Effector memory CD4-positive, alpha-beta T cell (primary cell): Measurements from ENCODE around the gene CDR2.
A peak's percentile ranks its signal among the peaks of the same experiment; 100 is the strongest.

Source experiments
- DNase-seq, 3 donors: peaks; one replicate each; pipeline ENCODE4 v3.0.0-alpha.2; 2020
- H3K27ac ChIP-seq: 2 replicates; pipeline ENCODE4 v1.7.0; 2013; ENCODE audit warnings: mild to moderate bottlenecking, low read length, moderate library complexity; ENCODE audit not compliant: insufficient read depth, poor library complexity, severe bottlenecking
- H3K27me3 ChIP-seq: replicated peaks from 2 replicates; pipeline ENCODE4 v1.7.0; 2013; ENCODE audit warnings: mild to moderate bottlenecking, low read length; ENCODE audit not compliant: insufficient read depth, control insufficient read depth, poor library complexity, severe bottlenecking
- H3K36me3 ChIP-seq: 2 replicates; pipeline ENCODE4 v1.7.0; 2013; ENCODE audit warnings: mild to moderate bottlenecking, low read length, moderate library complexity; ENCODE audit not compliant: control insufficient read depth, insufficient read depth
- H3K4me1 ChIP-seq: 2 replicates; pipeline ENCODE4 v1.7.0; 2013; ENCODE audit warnings: low read length, mild to moderate bottlenecking; ENCODE audit not compliant: control insufficient read depth, insufficient read depth, poor library complexity, severe bottlenecking
- H3K4me3 ChIP-seq: 2 replicates; pipeline ENCODE4 v1.7.0; 2013; ENCODE audit warnings: low read length, low read depth, mild to moderate bottlenecking; ENCODE audit not compliant: insufficient read depth, poor library complexity, severe bottlenecking
- H3K9me3 ChIP-seq: 2 replicates; pipeline ENCODE4 v1.7.0; 2013; ENCODE audit warnings: mild to moderate bottlenecking, low read length, moderate library complexity; ENCODE audit not compliant: control insufficient read depth

Gene CDR2

GRCh38 chr16:22326771-22327445, 47.5 kb downstream of the CDR2 start:
- no peaks in the 10 kb centered on the region for H3K4me1 ChIP-seq
- no peak overlapping the region for H3K4me3 ChIP-seq
- DNase-seq, result no peak
- H3K36me3 ChIP-seq, result peaks cover 76% of the 10 kb centered on the region
- H3K27me3 ChIP-seq, result no peaks in the 10 kb centered on the region
- H3K9me3 ChIP-seq, result no peaks in the 10 kb centered on the region
- no peak overlapping the region for H3K27ac ChIP-seq

- Histone ChIP-seq H3K4me1 (no peaks in the 10 kb centered on the region), H3K27me3 (no peaks in the 10 kb centered on the region), H3K4me3 (no peak overlapping the region), H3K27ac (no peak overlapping the region), H3K9me3 (no peaks in the 10 kb centered on the region), H3K36me3 (peaks cover 79% of the 10 kb centered on the region)
- no peak for DNase-seq
Measured at GRCh38 chr16:22326369-22326652, 48.1 kb downstream of the CDR2 start.

- Histone ChIP-seq H3K4me1 (no peaks in the 10 kb centered on the region), H3K4me3 (no peak overlapping the region), H3K9me3 (no peaks in the 10 kb centered on the region), H3K27me3 (no peaks in the 10 kb centered on the region), H3K36me3 (peaks cover 83% of the 10 kb centered on the region), H3K27ac (no peak overlapping the region)
- DNase-seq, result no peak
Measured at GRCh38 chr16:22325598-22326368, 48.6 kb downstream of the CDR2 start.

GRCh38 chr16:22324787-22325597, 49.4 kb downstream of the CDR2 start:
- H3K4me1 ChIP-seq, result no peaks in the 10 kb centered on the region
- DNase-seq, result no peak
- H3K36me3 ChIP-seq, result peaks cover 91% of the 10 kb centered on the region
- H3K4me3 ChIP-seq, result no peak overlapping the region
- H3K27ac ChIP-seq, result no peak overlapping the region
- H3K9me3 ChIP-seq, result no peaks in the 10 kb centered on the region
- H3K27me3 ChIP-seq, result no peaks in the 10 kb centered on the region

GRCh38 chr16:22323959-22324786, 50.2 kb downstream of the CDR2 start:
- H3K9me3 ChIP-seq, result no peaks in the 10 kb centered on the region
- no peak for DNase-seq
- peaks cover 93% of the 10 kb centered on the region for H3K36me3 ChIP-seq
- H3K4me1 ChIP-seq, result no peaks in the 10 kb centered on the region
- no peak overlapping the region for H3K4me3 ChIP-seq
- H3K27ac ChIP-seq, result no peak overlapping the region
- no peaks in the 10 kb centered on the region for H3K27me3 ChIP-seq

- Histone ChIP-seq H3K27me3 (no peaks in the 10 kb centered on the region), H3K9me3 (no peaks in the 10 kb centered on the region), H3K4me1 (no peaks in the 10 kb centered on the region), H3K4me3 (no peak overlapping the region), H3K27ac (no peak overlapping the region), H3K36me3 (peaks cover 93% of the 10 kb centered on the region)
- DNase-seq, result no peak
Measured at GRCh38 chr16:22323173-22323958, 51.1 kb downstream of the CDR2 start.

- Histone ChIP-seq H3K36me3 (peaks cover 89% of the 10 kb centered on the region), H3K27ac (no peak overlapping the region), H3K4me1 (no peaks in the 10 kb centered on the region), H3K4me3 (no peak overlapping the region), H3K27me3 (no peaks in the 10 kb centered on the region), H3K9me3 (no peaks in the 10 kb centered on the region)
- no peak for DNase-seq
Measured at GRCh38 chr16:22322741-22323140, 51.7 kb downstream of the CDR2 start.

GRCh38 chr16:22322021-22322471, 52.4 kb downstream of the CDR2 start:
- Histone ChIP-seq H3K27ac (no peak overlapping the region), H3K4me1 (no peaks in the 10 kb centered on the region), H3K27me3 (no peaks in the 10 kb centered on the region), H3K4me3 (no peak overlapping the region), H3K9me3 (no peaks in the 10 kb centered on the region), H3K36me3 (peaks cover 90% of the 10 kb centered on the region)
- no peak for DNase-seq

GRCh38 chr16:22321340-22322001, 52.9 kb downstream of the CDR2 start:
- Histone ChIP-seq H3K27me3 (no peaks in the 10 kb centered on the region), H3K27ac (no peak overlapping the region), H3K9me3 (no peaks in the 10 kb centered on the region), H3K36me3 (peaks cover 90% of the 10 kb centered on the region), H3K4me3 (no peak overlapping the region), H3K4me1 (no peaks in the 10 kb centered on the region)
- peak; percentile 45 to 66 (median 47) for DNase-seq
